Neural cell (in vitro differentiated cells): ENCODE measurements around the gene BABAM2.

Source experiments
- CTCF ChIP-seq: fragments of 450-650 bp; IDR thresholded peaks from 2 replicates; pipeline ENCODE4 v1.5.1; 2014; ENCODE audit warnings: antibody characterized with exemption, mild to moderate bottlenecking, moderate library complexity; ENCODE audit not compliant: poor library complexity, severe bottlenecking
- EZH2 ChIP-seq: fragments of 200-600, 300-800 bp; shearing (Covaris generic), sonication (generic); IDR thresholded peaks from 2 replicates; pipeline ENCODE4 v1.6.1; 2014; ENCODE audit warnings: antibody characterized with exemption, low read length, borderline replicate concordance, mild to moderate bottlenecking; ENCODE audit not compliant: insufficient read depth, poor library complexity, severe bottlenecking
- POLR2AphosphoS5 ChIP-seq: IDR thresholded peaks from 2 replicates; pipeline ENCODE4 v1.6.1; 2012

- TF ChIP-seq CTCF (no peak), POLR2AphosphoS5 (no peak), EZH2 (no peak)
These were observed 407.0 kb downstream of the BABAM2 start for GRCh38 chr2:28297531-28297930.
